ENCODE data around the gene ATP1B2.

The ATP1B2 gene

GRCh38 chr17:7684851-7685532, 34.3 kb downstream of the ATP1B2 start:
- in situ Hi-C loops (cut with MboI; ENCODE audit: low sequenced_read_pairs), result no loop called here

- in situ Hi-C loops (cut with MboI; ENCODE audit: low sequenced_read_pairs), result no loop called here
Observed at GRCh38 chr17:7685533-7686221, 35.0 kb downstream of the ATP1B2 start.

GRCh38 chr17:7686222-7687071, 35.7 kb downstream of the ATP1B2 start:
- in situ Hi-C loops (cut with MboI; ENCODE audit: low sequenced_read_pairs), result no loop called here

GRCh38 chr17:7687072-7687907, 36.6 kb downstream of the ATP1B2 start, which contains the start of gene TP53:
TSS of gene TP53 (minus strand) at chr17:7687490. CDS start at chr17:7676594, 10,896 bp downstream.
- in situ Hi-C loops (cut with MboI; ENCODE audit: low sequenced_read_pairs), result no loop called here

GRCh38 chr17:7687908-7688807, 37.4 kb downstream of the ATP1B2 start, which contains the start of gene WRAP53:
TSS of gene WRAP53 (plus strand) at chr17:7688477. CDS start at chr17:7688649, 172 bp downstream.
- in situ Hi-C loops (cut with MboI; ENCODE audit: low sequenced_read_pairs), result no loop called here

GRCh38 chr17:7688808-7689316, 38.1 kb downstream of the ATP1B2 start:
- in situ Hi-C loops (cut with MboI; ENCODE audit: low sequenced_read_pairs), result no loop called here

GRCh38 chr17:7695586-7695985, 44.9 kb downstream of the ATP1B2 start:
- in situ Hi-C loops (cut with MboI; ENCODE audit: low sequenced_read_pairs), result no loop called here

- in situ Hi-C loops (cut with MboI; ENCODE audit: low sequenced_read_pairs), result no loop called here
Observed at GRCh38 chr17:7697828-7698588, 47.3 kb downstream of the ATP1B2 start.

GRCh38 chr17:7700510-7700909, 49.8 kb downstream of the ATP1B2 start:
- in situ Hi-C loops (cut with MboI; ENCODE audit: low sequenced_read_pairs), result no loop called here

- in situ Hi-C loops (cut with MboI; ENCODE audit: low sequenced_read_pairs), result no loop called here
Observed at GRCh38 chr17:7701681-7702080, 51.0 kb downstream of the ATP1B2 start.

GRCh38 chr17:7702776-7703175, 52.0 kb downstream of the ATP1B2 start:
- in situ Hi-C loops (cut with MboI; ENCODE audit: low sequenced_read_pairs), result no loop called here

GRCh38 chr17:7703584-7704479, 53.1 kb downstream of the ATP1B2 start:
- in situ Hi-C loops (cut with MboI; ENCODE audit: low sequenced_read_pairs), result no loop called here

GRCh38 chr17:7704601-7705268, 54.0 kb downstream of the ATP1B2 start, which contains the start of gene EFNB3:
TSS of gene EFNB3 (plus strand) at chr17:7705202. CDS start at chr17:7705599, 397 bp downstream.
- in situ Hi-C loops (cut with MboI; ENCODE audit: low sequenced_read_pairs), result no loop called here

GRCh38 chr17:7705269-7706255, 54.8 kb downstream of the ATP1B2 start:
- in situ Hi-C loops (cut with MboI; ENCODE audit: low sequenced_read_pairs), result no loop called here

- in situ Hi-C loops (cut with MboI; ENCODE audit: low sequenced_read_pairs), result no loop called here
Observed at GRCh38 chr17:7706631-7707354, 56.1 kb downstream of the ATP1B2 start.
